GM21737 (cell line): ENCODE data around the gene VCPKMT.
A peak's percentile ranks its signal among the peaks of the same experiment; 100 is the strongest.
"Not testable (repeated sequence)": the region's sequence is repeated elsewhere in the genome, so short reads cannot be mapped to it uniquely, and the experiment has no call there.

Source experiments
- ATAC-seq: cut with Tn5 transposase; IDR thresholded peaks from one replicate; pipeline ENCODE4 v1.9.1; 2021; ENCODE audit warnings: mild to moderate bottlenecking, moderate library complexity; ENCODE audit not compliant: unreplicated experiment

The VCPKMT gene

DNA sequence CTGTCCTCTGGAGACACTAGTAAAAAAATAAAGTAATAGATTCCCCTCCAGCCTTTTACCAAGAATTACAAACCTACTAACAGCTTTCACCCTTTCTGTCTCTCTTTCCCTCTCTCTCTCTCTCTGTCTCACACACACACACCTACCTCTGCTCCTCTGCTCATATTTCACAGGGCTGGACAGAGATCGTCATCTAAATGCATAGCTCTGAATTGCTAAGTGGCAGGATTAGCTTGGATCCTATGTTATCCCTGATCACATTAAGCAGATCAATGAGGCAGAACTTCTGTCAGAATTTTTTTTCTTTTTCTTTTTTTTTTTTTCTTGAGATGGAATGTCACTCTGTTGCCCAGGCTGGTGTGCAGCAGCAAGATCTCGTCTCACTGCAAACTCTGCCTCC lies 22.9 kb downstream of the VCPKMT start:
- ATAC-seq = no peak

DNA sequence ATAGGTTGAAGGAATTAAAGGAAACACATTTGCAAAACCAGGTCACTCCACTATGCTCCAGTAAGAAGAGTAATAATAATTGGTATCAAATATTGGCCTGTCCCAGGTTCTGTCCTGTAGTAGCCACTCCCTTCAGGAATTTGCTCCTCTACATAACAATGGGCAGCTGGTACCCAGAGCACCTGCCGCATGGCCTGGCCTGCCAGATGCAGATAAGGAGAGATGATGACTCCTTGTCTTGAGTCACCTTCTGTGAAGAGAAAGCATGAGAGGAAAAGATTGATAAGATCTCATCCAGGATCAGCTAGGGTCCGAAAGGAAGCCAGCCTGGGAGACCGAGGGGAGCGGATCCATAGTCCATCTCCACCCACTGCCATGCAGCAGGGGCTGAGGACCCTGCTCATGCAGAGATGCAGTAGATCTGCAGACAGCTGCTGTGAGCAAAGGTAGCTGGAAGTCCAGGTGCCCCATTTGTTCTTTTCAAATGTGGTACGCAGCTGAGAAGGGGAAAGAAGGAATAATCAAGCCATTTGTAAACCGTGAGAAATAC lies 24.3 kb downstream of the VCPKMT start:
- ATAC-seq = no peak

DNA sequence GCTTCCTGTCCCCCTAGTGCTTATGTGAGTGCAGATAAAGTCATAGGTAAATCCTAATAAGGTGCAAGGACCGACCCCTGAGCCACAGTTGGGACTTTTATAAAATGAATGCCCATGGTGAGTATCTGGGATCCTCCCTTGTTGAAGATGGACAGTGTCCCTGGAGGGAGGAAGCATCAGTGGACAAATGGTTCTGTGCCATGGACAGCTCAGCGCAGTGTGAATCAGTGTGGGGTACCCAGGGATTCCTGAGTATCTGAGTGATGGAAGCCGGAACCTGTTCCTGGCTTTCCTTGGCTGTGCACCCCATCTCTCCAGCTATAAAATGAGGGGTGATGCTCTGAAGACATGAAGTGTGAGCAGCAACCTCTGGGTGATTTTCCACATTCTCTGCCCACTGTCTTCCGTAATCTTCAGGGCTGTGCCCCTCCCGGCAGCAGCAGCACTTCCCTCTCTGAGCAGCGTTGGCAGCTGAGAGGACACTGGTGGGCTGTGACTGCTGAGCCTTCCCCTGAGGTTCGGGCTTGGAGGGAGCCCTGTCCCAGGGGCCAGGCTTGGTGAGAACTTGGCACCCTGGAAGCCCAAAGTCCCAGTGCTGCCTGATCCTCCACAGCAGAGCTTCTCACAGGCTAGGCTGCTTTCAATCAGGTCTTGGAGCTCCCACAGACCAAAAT lies 25.0 kb downstream of the VCPKMT start:
- no peak for ATAC-seq

DNA sequence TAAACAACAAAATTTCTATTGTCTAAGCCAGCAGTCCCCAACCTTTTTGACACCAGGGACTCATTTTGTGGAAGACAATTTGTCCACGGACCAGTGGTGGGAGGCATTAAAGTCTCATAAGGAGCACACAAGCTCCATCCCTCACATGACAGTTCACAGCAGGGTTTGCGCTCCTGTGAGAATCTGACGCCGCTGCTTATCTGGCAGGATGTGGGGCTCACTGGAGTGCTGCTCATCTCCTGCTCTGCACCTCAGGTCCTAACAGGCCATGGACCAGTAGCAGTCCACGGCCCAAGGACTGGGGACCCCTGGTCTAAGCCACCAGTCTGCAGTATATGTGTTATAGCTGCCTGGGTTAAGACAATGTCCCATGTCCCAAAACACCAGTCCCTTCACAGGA lies 27.2 kb downstream of the VCPKMT start:
- ATAC-seq = no peak

DNA sequence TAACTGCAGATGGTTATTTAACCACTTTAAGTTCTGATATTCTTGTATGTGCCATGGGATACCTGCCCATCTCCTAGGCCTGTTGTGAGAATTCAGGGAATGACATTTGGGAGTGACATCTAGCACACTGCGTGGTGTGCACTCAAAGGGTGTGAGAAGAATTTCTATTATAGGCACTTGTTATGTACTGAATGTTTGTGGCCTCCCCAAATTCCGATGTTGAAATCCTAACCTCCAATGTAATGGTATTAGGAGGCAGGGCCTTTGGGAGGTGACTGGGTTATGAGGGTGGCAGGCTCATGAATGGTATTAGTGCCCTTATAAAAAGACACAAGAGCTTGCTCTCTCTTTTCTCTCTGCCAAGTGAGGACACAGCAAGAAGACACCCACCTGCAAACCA lies 27.6 kb downstream of the VCPKMT start:
- ATAC-seq = no peak

DNA sequence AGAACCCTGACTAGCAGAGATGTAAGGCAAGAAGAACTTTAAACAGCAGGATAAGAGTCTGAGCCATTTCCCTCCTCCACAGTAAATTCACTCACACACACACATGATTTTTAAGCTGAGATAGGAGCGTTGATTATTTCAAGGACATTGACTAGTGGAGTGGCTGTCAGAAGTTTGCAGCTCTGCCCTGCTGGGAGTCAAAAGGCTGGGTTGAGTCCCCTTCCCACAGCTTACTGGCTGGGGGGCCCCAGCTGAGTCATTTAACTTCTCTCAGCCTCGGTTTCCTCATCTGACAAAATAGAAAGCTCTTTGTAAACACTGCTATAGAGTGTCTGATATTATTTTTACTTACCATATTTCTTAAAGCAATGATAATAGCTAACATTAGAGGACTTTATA lies 28.3 kb downstream of the VCPKMT start:
- no peak for ATAC-seq

DNA sequence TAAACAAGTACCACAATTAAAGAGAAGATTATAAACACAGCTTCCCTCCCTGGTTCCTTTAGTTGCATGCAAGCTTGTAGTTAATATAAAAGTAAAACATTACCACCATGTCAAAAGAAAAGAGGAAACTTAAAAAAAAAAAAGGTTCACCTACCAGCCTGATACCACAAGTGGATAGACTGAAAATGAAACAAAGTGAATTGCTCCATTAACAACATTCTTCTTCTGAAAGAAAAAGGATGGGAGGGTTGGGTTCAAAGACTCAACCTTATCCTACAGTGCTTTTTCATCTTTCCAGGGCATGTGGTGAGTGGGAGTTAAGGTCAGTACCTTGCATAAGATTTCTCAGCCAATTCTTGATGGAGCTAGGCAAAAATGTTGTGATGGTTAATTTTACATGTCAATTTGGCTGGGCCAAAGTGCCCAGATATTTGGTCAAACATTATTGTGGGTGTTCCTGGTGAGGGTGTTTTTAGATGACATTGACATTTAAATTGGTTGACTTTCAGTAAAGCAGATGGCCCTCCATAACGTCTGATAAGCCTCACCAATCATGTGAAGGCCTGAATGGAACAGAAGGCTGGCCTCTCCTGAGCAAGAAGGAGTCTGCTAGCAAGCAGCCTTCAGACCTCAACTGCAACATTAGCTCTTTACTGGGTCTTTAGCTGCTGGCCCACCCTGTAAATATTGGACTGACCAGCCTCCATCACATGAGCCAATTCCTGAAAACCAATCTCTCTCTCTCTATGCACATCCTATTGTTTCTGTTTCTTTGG lies 28.8 kb downstream of the VCPKMT start:
- ATAC-seq = no peak

DNA sequence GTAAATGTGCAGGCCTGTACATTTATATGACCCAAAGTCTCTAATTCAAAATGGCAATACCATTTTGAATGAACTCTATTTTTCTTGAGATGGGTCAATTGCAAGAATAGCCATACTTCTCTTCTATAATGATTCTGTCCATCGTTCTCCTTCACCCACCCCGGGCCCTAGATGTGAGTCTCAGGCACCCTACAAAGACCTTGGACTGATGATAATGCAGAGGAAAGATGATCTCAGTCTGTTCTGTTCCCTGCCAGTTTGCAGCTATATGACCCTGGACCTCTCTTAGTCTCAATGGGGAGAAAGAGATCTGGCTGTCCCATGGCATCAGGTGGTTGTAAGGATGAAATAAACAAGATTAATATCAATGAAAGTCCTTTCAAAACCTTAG lies 30.1 kb downstream of the VCPKMT start:
- ATAC-seq = no peak

DNA sequence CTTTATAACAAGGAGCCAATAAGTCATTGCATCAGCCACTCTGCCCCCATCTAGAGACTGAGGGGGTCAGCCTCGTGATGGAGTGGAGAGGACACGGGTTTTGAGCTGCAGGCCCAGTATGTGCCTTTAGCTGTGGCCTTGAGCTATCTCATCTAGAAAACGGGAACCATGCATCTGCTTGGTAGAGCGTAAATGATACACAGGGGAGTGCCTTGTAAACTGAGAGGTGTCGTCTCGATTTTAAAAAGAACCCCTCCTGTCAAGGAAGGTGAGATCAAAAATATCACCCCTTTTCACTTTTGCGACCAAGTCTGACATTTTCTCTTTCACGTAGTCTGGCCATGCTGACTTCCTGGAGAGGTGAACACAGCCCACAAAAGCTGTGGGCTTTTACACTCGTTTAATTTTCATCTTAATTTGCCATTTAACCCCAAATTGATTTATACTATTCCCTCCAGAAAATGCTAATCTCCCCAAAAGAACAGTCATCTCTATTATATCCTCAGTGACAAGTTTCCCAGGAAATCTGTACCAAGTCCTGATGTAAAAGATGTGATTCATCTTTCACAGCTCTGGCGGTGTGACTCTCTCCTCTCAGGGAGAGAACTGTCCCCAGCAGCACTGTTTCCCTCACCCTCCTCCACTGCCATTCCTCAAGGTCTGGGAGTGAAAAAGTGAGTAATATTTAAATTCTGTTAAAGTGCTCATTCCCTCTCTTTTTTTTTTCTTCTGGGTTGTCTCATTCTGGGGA lies 30.6 kb downstream of the VCPKMT start:
- ATAC-seq = peak; percentile 55

DNA sequence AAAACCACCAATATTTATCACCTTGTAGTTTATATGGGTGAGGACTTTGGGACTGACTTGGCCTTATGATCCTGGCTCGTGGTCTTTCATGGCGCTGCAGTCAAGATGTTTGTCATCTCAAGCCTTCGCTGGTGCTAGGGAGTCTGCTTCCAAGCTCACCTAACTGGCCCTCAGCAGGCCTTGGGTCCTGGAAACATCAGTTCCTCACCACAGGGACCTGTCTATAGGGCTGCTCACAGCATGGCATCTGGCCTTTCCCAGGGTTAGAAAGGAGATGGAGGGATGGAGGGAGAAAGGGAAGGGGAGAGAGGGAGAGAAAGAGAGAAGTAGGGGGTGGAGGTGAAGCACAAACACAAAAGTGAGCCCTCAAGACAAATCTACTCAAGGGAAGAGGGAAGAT lies 31.7 kb downstream of the VCPKMT start:
- ATAC-seq = no peak

DNA sequence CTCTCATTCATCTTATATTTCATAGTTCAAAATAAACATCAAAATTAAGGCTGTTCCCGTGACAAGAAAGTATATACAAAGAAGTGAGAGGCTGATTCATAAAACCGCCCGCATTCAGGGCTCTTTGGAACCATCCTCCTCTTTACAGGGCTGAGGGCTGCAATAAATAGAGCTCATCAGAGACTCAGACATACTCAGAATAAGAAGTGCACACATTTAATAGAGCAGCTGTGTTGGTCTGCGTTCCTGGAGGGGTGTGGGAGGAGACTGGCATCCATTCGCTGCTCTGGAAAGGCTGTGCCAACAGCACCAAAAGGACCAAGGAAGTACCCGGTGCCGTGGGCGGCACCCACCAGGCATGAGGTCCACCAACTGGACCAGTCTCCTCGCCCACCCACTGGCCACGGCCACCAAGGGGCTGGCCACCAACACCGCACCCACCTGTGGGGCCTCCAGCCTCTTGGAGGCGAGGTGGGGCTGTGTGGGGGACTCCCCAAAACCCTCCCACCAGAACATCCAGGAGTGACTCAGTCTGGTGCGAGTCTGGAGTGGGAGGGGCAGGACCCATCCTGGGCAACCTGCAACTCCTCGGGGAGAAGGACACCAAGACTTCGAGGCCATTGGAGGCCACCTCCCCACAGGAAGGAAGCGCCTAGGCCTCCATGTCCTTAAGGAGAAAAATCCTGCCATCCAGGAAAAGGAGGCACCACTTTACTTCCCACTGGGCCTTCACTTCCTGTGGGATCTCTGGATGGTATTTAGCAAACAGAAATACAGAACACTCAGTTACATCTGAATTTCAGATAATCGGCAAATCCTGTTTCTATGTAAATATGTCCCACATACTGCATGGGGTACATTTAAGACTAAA lies 32.7 kb downstream of the VCPKMT start:
- peak; percentile 25 for ATAC-seq

DNA sequence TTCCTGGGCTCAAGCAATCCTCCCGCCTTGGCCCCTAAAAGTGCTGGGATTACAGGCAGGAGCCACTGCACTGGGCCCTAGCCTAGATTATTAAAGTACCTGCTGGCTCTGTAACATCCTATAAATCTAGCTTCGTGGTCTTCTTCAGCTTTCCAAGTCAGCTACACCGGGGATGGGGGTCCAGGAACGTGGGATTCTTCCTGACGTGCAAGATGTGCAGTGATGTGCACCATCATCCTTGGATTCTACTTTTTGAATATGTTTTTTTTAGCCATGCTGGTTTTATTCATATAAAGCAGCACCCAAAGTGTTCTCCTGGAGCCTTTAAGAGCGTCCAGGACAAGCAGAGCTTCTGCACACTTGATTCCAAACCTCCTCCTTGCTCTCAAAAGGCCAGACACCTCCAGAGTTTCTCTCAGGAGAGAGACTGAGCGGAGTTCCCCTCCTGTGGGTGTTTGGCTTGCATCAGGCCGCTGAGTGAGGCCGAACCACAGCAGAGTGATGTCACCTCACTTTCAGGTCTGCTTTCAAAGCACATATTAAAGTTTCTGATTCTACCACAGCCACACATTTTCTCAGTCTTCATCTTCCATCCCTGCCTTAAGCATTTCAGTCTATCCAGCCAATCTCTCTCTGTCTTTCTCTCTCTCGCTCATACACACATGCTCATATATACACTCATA lies 33.4 kb downstream of the VCPKMT start:
- peak; percentile 66 for ATAC-seq

DNA sequence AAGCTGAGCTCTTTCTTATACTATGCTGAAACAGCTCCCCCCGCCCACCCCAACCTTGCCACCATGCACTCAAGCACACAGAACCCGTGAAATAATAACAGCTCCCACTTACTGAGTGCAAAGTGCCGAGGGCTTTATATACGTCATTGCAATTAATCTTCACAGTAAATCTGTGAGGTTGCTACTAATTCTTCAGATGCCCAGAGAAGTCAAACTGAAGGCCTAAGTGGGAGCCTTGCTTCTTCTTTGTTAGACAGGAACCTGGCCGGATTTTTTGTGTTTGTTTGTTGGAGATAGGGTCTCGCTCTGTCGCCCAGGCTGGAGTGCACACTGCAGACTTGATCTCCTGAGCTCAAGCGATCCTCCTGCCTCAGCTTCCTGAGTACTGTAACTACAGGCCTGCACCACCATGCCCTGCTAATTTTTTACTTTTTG lies 34.0 kb downstream of the VCPKMT start:
- no peak for ATAC-seq

DNA sequence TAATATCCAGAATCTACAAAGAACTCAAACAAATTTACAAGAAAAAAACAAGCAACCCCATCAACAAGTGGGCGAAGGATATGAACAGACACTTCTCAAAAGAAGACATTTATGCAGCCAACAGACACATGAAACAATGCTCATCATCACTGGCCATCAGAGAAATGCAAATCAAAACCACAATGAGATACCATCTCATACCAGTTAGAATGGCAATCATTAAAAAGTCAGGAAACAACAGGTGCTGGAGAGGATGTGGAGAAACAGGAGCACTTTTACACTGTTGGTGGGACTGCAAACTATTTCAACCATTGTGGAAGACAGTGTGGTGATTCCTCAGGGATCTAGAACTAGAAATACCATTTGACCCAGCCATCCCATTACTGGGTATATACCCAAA lies 37.3 kb downstream of the VCPKMT start:
- not testable (repeated sequence) for ATAC-seq

DNA sequence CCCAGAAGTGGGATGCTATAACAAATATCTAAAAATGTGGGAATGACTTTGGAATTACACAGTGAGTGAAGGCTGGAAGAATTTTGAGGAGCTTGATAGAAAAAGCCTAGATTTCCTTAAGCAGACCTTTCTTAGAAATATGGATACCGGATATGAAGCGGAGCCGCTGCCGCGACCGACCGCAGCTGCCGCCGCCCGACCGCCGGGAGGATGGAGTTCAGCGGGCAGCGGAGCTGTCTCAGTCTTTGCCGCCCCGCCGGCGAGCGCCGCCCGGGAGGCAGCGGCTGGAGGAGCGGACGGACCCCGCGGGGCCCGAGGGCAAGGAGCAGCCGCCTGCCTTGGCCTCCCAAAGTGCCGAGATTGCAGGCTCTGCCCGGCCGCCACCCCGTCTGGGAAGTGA lies 42.7 kb downstream of the VCPKMT start:
- ATAC-seq = not testable (repeated sequence)

DNA sequence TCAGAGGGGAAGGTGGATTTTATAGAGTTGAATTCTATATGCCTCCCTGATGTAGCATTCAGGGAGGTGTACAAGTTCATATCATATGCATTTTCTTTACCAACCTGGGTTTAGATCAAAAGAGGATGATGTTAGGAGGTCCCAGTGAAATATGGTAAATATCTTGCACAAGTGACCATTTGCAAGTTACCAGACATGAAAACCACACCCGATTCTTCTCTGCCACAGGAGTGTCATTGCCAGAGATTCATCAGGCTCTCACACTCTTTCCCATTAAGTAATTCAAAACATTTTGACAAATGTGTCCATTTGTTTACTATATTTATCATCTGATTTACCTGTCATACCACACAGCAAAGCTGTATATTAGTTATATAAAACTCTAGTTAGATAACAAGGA lies 44.0 kb downstream of the VCPKMT start:
- ATAC-seq = no peak

DNA sequence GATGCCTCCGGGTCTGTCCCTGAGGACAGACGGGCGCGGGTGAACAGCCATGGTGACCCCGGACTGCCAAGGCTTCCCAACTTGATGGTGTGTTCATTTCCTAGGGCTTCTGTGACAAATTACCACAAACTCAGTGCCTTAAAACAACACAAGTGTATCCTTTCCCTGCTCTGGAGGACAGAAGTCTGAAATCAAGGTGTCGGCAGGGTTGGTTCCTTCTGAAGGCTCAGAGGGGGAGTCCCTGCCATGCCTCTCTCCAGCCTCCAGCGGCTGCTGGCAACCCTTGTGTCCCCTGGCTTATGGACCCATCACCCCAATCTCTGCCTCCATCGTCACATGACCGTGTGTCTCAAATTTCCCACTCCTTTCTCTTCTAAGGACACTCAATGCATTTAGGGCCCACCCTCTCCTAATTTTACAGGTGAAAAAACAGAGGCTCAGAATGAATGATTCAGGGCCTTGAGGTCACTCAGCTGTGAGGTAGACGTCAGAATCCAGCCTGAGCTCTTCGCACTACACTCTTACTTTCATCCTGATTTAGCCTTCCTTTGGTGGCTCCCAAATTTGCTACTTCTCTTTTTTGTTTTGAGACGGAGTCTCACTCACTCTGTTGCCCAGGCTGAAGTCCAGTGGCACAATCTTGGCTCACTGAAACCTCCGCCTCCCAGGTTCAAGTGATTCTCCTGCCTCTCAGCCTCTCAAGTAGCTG lies 45.4 kb downstream of the VCPKMT start:
- ATAC-seq = peak; percentile 47

DNA sequence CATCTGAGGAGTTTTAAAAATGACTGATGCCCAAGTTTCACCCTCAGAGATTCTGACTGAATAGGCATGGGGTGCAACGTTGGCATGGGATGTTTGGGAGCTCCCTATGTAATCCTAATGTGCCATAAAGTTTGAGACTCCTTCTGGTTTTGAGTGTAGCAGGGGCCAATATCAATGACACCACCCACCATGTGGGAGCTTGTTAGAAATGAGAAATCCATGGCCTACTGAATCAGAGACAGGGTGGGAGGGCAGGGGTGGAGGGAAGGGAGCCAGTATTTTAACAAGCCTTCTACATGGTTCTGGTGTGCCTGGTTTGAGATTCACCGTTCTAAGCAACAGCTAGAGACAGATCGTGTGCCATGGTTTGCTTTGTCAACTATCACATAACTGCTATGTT lies 46.1 kb downstream of the VCPKMT start:
- no peak for ATAC-seq

DNA sequence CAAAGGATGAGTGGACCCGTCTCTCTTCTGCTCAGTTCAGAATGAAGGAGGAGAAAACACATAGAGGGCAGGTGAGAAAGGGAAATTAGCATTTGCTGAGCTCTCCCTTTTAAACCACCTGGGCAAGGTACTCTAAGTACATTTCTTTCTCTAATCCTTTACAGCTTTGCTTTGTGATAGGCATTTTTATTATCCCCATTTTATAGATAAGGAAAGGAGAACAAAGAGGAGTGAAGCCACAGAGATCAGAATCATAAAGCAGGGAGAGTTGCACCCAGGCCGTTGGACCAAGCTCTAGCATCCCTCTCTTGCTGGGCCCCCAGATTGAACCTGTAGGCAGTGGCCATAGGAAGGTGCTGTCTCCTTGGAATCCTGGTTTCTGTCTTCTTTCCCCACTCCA lies 47.0 kb downstream of the VCPKMT start:
- ATAC-seq = no peak
